22Rv1 (cell line): Measurements from ENCODE around the gene GAST.

Experiments used
- ZFX ChIP-seq: fragments of 450-650 bp; IDR thresholded peaks from 2 replicates; pipeline ENCODE4 v1.6.1; 2017; ENCODE audit warnings: antibody characterized with exemption, borderline replicate concordance
- TF ChIP-seq, protein P1 (sequence below): fragments of 450-650 bp; IDR thresholded peaks from 2 replicates; pipeline ENCODE4 v1.5.1; 2017; ENCODE audit warnings: mild to moderate bottlenecking

DNA sequence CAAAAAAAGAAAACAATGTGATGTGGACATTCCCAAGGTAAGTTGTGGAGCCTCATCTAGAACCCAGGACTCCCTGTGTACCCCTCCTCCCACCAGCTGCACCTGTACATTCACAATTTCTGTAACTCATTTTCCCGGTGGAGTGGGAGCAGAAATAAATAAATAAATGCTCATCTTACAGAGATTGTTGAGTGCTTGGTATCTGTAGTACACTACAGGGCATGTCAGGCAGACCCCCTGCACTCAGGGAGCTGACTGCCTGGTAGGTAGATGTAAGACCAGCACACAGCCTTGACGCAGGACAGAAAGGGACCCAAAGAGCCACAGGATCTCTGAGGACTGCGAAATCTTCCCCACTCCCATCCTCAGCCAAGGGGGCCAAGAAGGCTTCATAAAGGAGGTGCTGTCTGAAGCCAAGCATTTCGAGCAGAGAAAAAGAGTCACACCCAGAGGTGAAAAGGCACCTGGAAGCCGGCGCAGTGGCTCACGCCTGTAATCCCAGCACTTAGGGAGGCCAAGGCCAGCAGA, 16.9 kb upstream of the GAST start:
- TF ChIP-seq, protein P1, sequence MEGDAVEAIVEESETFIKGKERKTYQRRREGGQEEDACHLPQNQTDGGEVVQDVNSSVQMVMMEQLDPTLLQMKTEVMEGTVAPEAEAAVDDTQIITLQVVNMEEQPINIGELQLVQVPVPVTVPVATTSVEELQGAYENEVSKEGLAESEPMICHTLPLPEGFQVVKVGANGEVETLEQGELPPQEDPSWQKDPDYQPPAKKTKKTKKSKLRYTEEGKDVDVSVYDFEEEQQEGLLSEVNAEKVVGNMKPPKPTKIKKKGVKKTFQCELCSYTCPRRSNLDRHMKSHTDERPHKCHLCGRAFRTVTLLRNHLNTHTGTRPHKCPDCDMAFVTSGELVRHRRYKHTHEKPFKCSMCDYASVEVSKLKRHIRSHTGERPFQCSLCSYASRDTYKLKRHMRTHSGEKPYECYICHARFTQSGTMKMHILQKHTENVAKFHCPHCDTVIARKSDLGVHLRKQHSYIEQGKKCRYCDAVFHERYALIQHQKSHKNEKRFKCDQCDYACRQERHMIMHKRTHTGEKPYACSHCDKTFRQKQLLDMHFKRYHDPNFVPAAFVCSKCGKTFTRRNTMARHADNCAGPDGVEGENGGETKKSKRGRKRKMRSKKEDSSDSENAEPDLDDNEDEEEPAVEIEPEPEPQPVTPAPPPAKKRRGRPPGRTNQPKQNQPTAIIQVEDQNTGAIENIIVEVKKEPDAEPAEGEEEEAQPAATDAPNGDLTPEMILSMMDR, result no peak
- TF ChIP-seq ZFX, result no peak
